Activated CD8-positive, alpha-beta T cell treated with anti-CD3 and anti-CD28 coated beads for 36 hours (primary cell): ENCODE measurements around the gene CHML. TPM values are rescaled to one million over a fixed set of nuclear protein-coding genes. Genes with fewer than 3 reads are reported as not detected.

Experiments
- ATAC-seq: fragments of 200-7000 bp; cut with Tn5 transposase; one replicate; pipeline ENCODE4 v1.10.0; 2021; ENCODE audit warnings: mild to moderate bottlenecking, moderate library complexity
- CTCF ChIA-PET: fragments of 350-600 bp; sonication (Branson Sonifier 250); formaldehyde crosslinking; loops from one replicate; lab custom pipeline; 2021; ENCODE audit warnings: antibody characterized with exemption; lab: Charles Lee
- POLR2A ChIA-PET: fragments of 350-600 bp; sonication (Branson Sonifier 250); formaldehyde crosslinking; loops from one replicate; lab custom pipeline; 2021; ENCODE audit warnings: antibody characterized with exemption; lab: Charles Lee
- DNase-seq: peaks from one replicate; pipeline ENCODE4 v3.0.0-alpha.2; 2020
- H3K27ac Mint-ChIP-seq: one replicate; pipeline ENCODE4 v1.8.0; 2021; ENCODE audit warnings: mild to moderate bottlenecking, mixed read lengths
- H3K27me3 Mint-ChIP-seq: one replicate; pipeline ENCODE4 v1.8.0; 2021; ENCODE audit warnings: mixed read lengths
- H3K36me3 Mint-ChIP-seq: one replicate; pipeline ENCODE4 v1.8.0; 2021; ENCODE audit warnings: low read depth, mixed read lengths
- H3K4me1 Mint-ChIP-seq: one replicate; pipeline ENCODE4 v1.8.0; 2021; ENCODE audit warnings: low read depth, mixed read lengths
- H3K4me3 Mint-ChIP-seq: one replicate; pipeline ENCODE4 v1.8.0; 2021; ENCODE audit warnings: mild to moderate bottlenecking, moderate library complexity, mixed read lengths
- H3K9me3 Mint-ChIP-seq: one replicate; pipeline ENCODE4 v1.8.0; 2021; ENCODE audit warnings: mixed read lengths
- intact Hi-C: fragments of 100-400 bp; cut with micrococcal nuclease; formaldehyde crosslinking; loops from one replicate; pipeline ENCODE4 v1.10.0; 2022
- total RNA-seq, 2 experiments: library from RNA; stranded (reverse); gene quantifications; one replicate each; pipeline ENCODE4 v1.2.3, GENCODE V29; 2021
- TF ChIP-seq, protein P1 (sequence below): fragments of 200-600 bp; IDR thresholded peaks from one replicate; pipeline ENCODE4 v1.8.0; 2022; ENCODE audit warnings: antibody characterized with exemption, mild to moderate bottlenecking

Gene CHML
- total RNA-seq, 2 experiments from 2014 or later: 20.3 to 24.7 TPM

DNA sequence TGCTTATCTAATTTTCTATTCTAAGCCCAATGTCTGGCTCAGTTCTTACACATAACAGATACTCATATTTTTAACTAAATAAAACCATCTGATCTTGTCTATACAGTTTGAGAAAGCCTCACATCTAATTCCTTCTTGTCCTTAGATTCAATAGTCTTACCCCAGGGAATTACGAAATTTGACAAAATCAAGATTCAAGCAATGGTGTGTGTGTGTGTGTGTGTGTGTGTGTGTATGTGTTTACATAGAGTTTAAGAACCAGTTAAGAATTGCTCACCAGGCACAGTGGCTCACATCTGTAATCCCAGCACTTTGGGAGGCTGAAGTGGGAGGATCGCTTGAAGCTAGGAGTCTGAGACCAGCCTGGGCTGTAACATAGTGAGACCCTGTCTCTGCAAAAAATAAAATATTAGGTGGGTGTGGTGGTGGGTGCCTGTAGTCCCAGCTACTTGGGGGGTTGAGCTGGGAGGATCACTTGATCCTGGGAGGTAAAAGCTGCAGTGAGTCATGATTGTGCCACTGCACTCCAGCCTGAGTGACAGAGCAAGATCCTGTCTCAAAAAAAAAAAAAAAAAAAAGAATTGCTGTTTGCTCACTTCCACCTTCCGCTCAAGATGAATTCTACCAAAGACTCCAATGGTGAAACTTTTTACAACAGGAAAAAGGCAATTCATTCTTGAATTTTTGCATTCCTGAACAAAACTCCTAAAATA lies 18.1 kb upstream of the CHML start:
- Mint-ChIP-seq H3K9me3 (no peaks in the 10 kb centered on the region), H3K27ac (no peak overlapping the region), H3K36me3 (no peaks in the 10 kb centered on the region), H3K4me3 (no peak overlapping the region), H3K27me3 (peaks cover 2% of the 10 kb centered on the region), H3K4me1 (peaks cover 5% of the 10 kb centered on the region)
- ChIA-PET POLR2A (no interaction called here), CTCF (interaction anchor here (0.9 kb wide), 1 partner anchor 130 kb away, joined by 3 read pairs; no protein-coding TSS in a partner anchor)
- TF ChIP-seq, protein P1, sequence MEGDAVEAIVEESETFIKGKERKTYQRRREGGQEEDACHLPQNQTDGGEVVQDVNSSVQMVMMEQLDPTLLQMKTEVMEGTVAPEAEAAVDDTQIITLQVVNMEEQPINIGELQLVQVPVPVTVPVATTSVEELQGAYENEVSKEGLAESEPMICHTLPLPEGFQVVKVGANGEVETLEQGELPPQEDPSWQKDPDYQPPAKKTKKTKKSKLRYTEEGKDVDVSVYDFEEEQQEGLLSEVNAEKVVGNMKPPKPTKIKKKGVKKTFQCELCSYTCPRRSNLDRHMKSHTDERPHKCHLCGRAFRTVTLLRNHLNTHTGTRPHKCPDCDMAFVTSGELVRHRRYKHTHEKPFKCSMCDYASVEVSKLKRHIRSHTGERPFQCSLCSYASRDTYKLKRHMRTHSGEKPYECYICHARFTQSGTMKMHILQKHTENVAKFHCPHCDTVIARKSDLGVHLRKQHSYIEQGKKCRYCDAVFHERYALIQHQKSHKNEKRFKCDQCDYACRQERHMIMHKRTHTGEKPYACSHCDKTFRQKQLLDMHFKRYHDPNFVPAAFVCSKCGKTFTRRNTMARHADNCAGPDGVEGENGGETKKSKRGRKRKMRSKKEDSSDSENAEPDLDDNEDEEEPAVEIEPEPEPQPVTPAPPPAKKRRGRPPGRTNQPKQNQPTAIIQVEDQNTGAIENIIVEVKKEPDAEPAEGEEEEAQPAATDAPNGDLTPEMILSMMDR: no peak
- ATAC-seq (no peak), DNase-seq (no peak)
- intact Hi-C loops: no loop called here

DNA sequence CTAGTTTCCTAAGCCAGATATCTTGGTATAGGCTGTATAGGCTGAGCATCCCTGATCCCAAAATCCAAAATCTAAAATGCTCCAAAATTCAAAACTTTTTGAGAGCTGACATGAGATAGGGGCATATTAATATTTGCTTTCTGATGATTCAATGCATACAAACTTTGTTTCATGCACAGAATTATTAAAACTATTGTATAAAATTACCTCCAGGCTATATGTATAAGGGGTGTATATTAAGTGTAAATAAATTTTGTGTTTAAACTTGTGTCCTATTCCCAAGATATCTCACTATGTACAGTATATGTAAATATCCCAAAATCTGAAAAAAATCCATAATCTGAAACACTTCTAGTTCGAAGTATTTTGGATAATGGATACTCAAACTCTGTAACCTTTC lies 14.5 kb upstream of the CHML start:
- POLR2A ChIA-PET: interaction anchor here (1.4 kb wide), 1 partner anchor 14 kb away, joined by 3 read pairs; the partner anchor contains the start of genes CHML and OPN3
- Mint-ChIP-seq H3K36me3 (no peaks in the 10 kb centered on the region), H3K4me3 (no peak overlapping the region), H3K4me1 (peaks cover 5% of the 10 kb centered on the region), H3K27me3 (no peaks in the 10 kb centered on the region), H3K27ac (no peak overlapping the region), H3K9me3 (no peaks in the 10 kb centered on the region)
- intact Hi-C loops: no loop called here
- TF ChIP-seq, protein P1: no peak
- CTCF ChIA-PET: interaction anchor here (0.7 to 1.7 kb wide), 3 partner anchors 9 to 180 kb away, joined by 3 to 4 read pairs (median 4); no protein-coding TSS in a partner anchor
- no peak for ATAC-seq
- no peak for DNase-seq

DNA sequence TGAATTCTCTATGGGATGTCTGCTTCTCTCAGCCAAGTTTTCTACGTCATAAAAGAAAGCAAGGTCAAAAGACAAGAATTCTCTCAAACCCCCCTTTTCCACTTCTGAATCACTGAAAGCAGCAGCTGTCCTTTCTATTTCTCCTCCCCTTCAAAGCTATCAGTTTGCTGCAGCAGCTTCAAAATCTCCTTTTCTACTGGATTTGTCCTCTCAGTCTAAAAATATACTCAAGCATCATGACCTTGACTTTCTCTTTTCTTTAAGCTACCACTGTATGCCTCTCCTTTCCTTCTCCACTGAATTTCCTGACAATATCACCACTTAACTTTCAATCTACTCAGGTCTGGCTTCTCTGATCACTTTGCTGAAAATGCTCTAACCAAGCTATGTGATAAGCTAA lies 13.8 kb upstream of the CHML start:
- no peak for DNase-seq
- ATAC-seq: no peak
- Mint-ChIP-seq H3K27ac (no peak overlapping the region), H3K4me3 (no peak overlapping the region), H3K36me3 (no peaks in the 10 kb centered on the region), H3K4me1 (peaks cover 5% of the 10 kb centered on the region), H3K9me3 (no peaks in the 10 kb centered on the region), H3K27me3 (no peaks in the 10 kb centered on the region)
- intact Hi-C loops: no loop called here
- POLR2A ChIA-PET: interaction anchor here (1.4 kb wide), 1 partner anchor 14 kb away, joined by 3 read pairs; the partner anchor contains the start of genes CHML and OPN3
- CTCF ChIA-PET: interaction anchor here (1.1 to 1.7 kb wide), 4 partner anchors 9 to 181 kb away, joined by 3 to 4 read pairs (median 4); no protein-coding TSS in a partner anchor
- TF ChIP-seq, protein P1: no peak

DNA sequence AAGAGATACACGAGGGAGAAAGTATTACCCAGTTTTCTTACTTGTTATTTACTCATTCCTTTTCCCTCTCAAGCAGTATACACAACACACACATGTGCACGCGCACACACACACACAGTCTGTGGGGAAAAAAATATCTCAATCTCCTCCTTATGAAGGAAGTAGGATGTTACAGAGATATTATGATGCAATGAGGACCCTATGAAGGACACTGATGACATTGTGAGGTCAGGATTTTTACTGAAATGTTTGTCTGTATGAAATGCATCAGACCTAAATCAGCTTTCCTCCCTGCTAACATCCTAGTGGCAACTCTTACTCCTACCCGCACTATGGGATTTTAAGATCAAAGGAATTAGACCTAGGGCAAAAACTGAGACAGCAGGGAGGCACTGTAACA lies 11.8 kb upstream of the CHML start, which contains the start of gene WDR64:
WDR64 (plus strand) TSS at position 270 of the 400 bp plus-strand sequence. CDS start 204 bp downstream, outside the sequence.
- CTCF ChIA-PET: no interaction called here
- H3K4me1 Mint-ChIP-seq: peaks cover 5% of the 10 kb centered on the region
- no peaks in the 10 kb centered on the region for H3K27me3 Mint-ChIP-seq

More for the DNA sequence above, 11.8 kb upstream of the CHML start, which contains the start of gene WDR64:
- intact Hi-C loops: no loop called here
- Mint-ChIP-seq H3K27ac (no peak within 1 kb of the TSS), H3K9me3 (no peaks in the 10 kb centered on the region), H3K4me3 (no peak within 1 kb of the TSS), H3K36me3 (no peaks in the 10 kb centered on the region)
- TF ChIP-seq, protein P1: no peak
- no peak for DNase-seq
- POLR2A ChIA-PET: interaction anchor here (0.7 to 1.6 kb wide), 2 partner anchors 11 to 123 kb away, joined by 3 read pairs; no protein-coding TSS in a partner anchor
- ATAC-seq: no peak
